ENCODE results near the gene YIF1B. TPM values are rescaled to one million over a fixed set of nuclear protein-coding genes. Genes with fewer than 3 reads are reported as not detected.
A peak's percentile ranks its signal among the peaks of the same experiment; 100 is the strongest.

YIF1B gene
- total RNA-seq, 4 donors from 2014 or later = 14.2 to 36.4 (median 26.1) TPM

- H3K27ac ChIP-seq = peak overlapping the region; percentile 83
These were observed 38.2 kb downstream of the YIF1B start for GRCh38 chr19:38277549-38277948.

GRCh38 chr19:38276942-38277517, 38.7 kb downstream of the YIF1B start:
- TF ChIP-seq POLR2AphosphoS5 (IDR thresholded peaks at IDR 0.05) (no peak), EP300 (IDR thresholded peaks at IDR 0.05) (no peak), POLR2A (IDR thresholded peaks at IDR 0.05) (no peak), CTCF (IDR thresholded peaks at IDR 0.05) (no peak)
- 84% methylated on average over 7 of the region's 7 CpGs for WGBS
- H3K36me3 ChIP-seq = no peaks in the 10 kb centered on the region
- H3K4me3 ChIP-seq = no peak overlapping the region
- no peaks in the 10 kb centered on the region for H3K9me3 ChIP-seq
- peaks cover 64% of the 10 kb centered on the region for H3K4me1 ChIP-seq
- H3K27ac ChIP-seq = peak overlapping the region; percentile 83
- no peaks in the 10 kb centered on the region for H3K27me3 ChIP-seq
- no peak for DNase-seq (ENCODE audit: low spot score in 2 of 2)

More at GRCh38 chr19:38277549-38277948, 38.2 kb downstream of the YIF1B start:
- H3K36me3 ChIP-seq = no peaks in the 10 kb centered on the region
- no peak overlapping the region for H3K4me3 ChIP-seq
- WGBS = 55% methylated on average over 5 of the region's 5 CpGs
- no peaks in the 10 kb centered on the region for H3K9me3 ChIP-seq
- TF ChIP-seq CTCF (IDR thresholded peaks at IDR 0.05) = no peak
- no peak for TF ChIP-seq EP300 (IDR thresholded peaks at IDR 0.05)
- TF ChIP-seq POLR2AphosphoS5 (IDR thresholded peaks at IDR 0.05) = peak in 1 of 3 donors; percentile 46
- TF ChIP-seq POLR2A (IDR thresholded peaks at IDR 0.05) = no peak
- no peaks in the 10 kb centered on the region for H3K27me3 ChIP-seq
- no peak for DNase-seq (ENCODE audit: low spot score in 2 of 2)
- peaks cover 69% of the 10 kb centered on the region for H3K4me1 ChIP-seq

GRCh38 chr19:38274739-38275138, 41.0 kb downstream of the YIF1B start:
- Histone ChIP-seq H3K4me3 (no peak overlapping the region), H3K27ac (no peak overlapping the region), H3K27me3 (no peaks in the 10 kb centered on the region), H3K9me3 (no peaks in the 10 kb centered on the region), H3K36me3 (no peaks in the 10 kb centered on the region), H3K4me1 (peaks cover 49% of the 10 kb centered on the region)
- DNase-seq (ENCODE audit: low spot score in 2 of 2) = no peak
- TF ChIP-seq EP300 (IDR thresholded peaks at IDR 0.05) (no peak), CTCF (IDR thresholded peaks at IDR 0.05) (no peak), POLR2A (IDR thresholded peaks at IDR 0.05) (no peak), POLR2AphosphoS5 (IDR thresholded peaks at IDR 0.05) (no peak)
- WGBS = 29% methylated on average over 8 of the region's 9 CpGs

GRCh38 chr19:38273499-38273898, 42.2 kb downstream of the YIF1B start:
- DNase-seq (ENCODE audit: low spot score in 2 of 2) = no peak
- H3K4me3 ChIP-seq = no peak overlapping the region
- H3K36me3 ChIP-seq = no peaks in the 10 kb centered on the region
- TF ChIP-seq POLR2AphosphoS5 (IDR thresholded peaks at IDR 0.05) = no peak
- TF ChIP-seq EP300 (IDR thresholded peaks at IDR 0.05) = no peak
- TF ChIP-seq POLR2A (IDR thresholded peaks at IDR 0.05) = no peak
- no peak for TF ChIP-seq CTCF (IDR thresholded peaks at IDR 0.05)
- H3K27me3 ChIP-seq = no peaks in the 10 kb centered on the region
- WGBS = 84% methylated on average over 2 of the region's 2 CpGs
- peaks cover 43% of the 10 kb centered on the region for H3K4me1 ChIP-seq
- H3K9me3 ChIP-seq = no peaks in the 10 kb centered on the region
- no peak overlapping the region for H3K27ac ChIP-seq

- no peak for DNase-seq (ENCODE audit: low spot score in 2 of 2)
- H3K4me1 ChIP-seq = peaks cover 48% of the 10 kb centered on the region
- H3K36me3 ChIP-seq = no peaks in the 10 kb centered on the region
- no peaks in the 10 kb centered on the region for H3K27me3 ChIP-seq
- H3K27ac ChIP-seq = no peak overlapping the region
- 84% methylated on average over 5 of the region's 5 CpGs for WGBS
- no peak overlapping the region for H3K4me3 ChIP-seq
- no peak for TF ChIP-seq POLR2AphosphoS5 (IDR thresholded peaks at IDR 0.05)
- no peak for TF ChIP-seq POLR2A (IDR thresholded peaks at IDR 0.05)
- TF ChIP-seq CTCF (IDR thresholded peaks at IDR 0.05) = no peak
- no peak for TF ChIP-seq EP300 (IDR thresholded peaks at IDR 0.05)
- H3K9me3 ChIP-seq = no peaks in the 10 kb centered on the region
These were observed 45.1 kb downstream of the YIF1B start for GRCh38 chr19:38270587-38271167.
